NCI-H345 treated with DMSO at 0.1 percent for 48 hours (cell line): ENCODE measurements around the gene SPON2.

Experiments
- DNase-seq: peaks from one replicate; lab custom pipeline; 2025; ENCODE audit not compliant: unreplicated experiment; lab: John Stamatoyannopoulos, UW

SPON2 gene

DNA sequence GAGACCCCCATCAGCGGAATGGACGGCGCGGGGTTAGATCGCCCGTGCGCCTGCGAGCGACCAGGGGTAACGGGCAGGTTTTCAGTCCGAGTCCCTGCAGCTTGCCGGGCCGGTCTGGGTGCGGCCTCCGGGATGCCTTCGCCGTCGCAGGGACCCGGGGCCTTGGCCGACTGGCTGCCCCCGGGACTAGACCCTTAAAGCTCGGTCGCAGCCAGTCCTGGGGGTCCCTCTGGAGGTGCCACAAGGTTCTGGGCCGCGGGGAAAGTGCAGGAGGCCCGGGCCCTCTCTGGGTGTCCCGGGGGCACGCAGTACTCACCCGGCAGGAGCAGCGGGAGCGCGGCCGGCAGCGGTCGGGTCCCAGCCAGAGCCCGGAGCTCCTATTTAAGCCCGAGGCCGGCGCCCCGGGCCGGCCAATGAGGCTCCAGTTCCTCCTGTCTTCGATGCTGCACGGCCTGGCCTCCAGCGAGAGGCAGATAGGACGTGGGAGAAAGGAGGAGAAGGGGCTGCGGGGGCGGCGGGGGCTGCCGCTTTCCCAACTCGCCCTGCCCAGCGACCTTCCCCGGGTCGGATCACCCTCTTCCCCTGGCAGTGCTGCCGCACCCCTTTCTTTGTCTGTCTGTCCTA, at the start of gene SPON2:
Gene SPON2, minus strand, starts transcription at position 356 of the 624 bp plus-strand sequence.
- DNase-seq: no peak

DNA sequence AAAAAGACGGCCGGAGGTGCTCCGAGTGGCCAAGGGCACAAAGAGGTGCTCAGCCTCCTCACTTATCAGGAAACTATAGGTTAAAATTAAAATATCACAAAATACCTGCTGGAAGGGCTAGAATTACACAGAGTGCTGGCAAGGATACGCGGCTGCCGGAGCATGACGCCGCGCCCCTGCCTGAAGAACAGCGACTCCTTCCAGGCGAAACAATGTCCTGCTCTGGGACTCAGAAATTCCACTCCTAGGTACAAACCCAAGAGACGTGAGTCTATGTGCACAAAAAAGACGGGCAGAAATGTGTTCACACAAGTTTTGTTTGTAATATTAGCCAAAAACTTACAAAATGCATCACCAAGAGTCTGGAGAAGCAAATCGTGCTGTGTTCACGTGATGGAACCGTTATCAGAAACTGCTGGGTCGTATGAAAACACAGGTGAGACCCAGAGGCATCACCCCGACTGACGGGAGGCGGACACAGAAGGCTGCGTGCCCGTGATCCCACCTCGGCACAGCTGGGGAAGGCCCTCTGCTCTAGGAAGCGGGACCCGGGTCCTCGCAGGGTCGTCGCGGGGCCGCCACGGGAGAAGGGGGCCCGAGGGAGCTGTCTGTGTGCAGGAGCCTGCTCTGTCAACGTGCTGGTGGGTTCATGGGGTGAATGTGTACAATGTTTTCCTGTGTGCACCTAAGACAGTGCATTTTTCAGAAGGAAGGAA, 48.9 kb upstream of the SPON2 start:
- DNase-seq: no peak

- no peak for DNase-seq
Observed at GRCh38 chr4:1220566-1220965, 48.2 kb upstream of the SPON2 start.

DNA sequence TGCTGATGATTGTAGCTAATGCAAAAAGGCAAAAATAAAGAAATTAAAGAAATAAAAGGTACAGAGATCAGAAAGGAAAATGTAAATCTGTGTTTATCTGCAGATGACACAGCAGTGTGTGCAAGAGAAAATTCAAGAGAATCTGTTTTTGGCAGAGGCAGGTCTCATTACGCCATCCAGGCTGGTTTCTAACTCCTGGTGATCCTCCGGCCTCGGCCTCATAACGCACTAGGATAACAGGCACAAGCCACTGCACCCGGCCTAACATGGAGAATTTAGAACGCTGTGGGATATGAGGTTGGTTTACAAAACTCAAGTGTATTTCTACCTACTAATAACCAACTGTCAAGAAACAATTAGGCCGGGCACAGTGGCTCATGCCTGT, 47.2 kb upstream of the SPON2 start:
- DNase-seq: no peak

DNA sequence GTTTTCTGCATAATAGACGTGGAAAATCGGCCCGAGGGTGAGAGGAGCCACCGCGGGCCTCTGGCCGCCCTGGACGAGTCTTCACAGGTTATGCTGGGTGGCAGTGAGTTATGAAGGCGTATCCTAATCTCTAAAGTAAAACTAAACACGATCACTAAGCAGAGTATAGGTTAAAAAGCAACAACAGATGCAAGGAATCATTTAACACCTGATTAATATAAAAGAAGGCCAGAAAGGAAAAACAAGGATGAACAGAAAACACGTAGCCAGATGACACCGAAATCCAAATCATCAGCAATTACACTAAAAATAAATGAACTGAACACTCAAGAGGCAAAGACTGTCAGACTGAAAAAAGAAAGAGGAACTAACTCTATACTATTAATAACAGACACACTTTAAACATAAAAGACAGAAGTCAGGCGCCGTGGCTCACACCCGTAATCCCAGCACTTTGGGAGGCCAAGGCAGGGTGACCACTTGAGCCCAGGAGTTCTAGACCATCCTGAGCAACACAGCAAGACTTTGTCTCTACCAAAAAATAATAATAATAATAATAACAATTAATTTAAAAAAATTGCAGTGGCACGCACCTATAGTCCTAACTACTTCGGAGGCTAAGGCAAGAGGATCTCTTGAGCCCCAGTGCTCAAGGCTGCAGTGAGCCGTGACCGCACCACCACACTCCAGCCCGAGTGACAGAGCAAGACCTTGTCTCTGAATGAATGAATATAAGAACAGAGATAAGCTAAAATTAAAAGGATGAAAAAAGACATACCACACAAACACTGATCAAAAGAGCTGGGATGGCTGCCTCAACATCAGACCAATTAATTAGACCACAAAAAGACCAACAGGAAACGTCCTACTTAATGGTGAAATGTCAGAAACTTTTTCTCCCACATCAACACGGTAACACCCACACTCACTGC, 46.5 kb upstream of the SPON2 start:
- DNase-seq: no peak

DNA sequence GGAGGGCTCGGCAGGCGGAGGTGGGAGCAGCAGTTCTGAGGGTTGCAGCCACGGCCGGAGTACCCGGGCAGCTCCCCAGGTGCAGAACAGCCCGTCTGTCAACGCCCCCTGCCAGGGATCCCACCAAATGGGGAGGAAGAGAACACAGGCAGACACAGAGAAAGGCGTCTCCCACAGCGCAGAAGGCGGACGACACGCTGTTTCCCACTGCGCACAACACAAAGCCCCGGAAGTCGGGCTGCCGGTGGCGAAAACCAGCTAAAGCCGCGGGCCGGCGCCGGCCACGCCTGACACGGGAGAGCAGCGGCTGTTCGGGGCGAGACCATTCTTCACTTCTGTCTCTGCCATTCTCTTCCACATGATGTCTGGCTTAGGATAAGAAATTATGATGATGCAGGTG, 45.0 kb upstream of the SPON2 start:
- DNase-seq: no peak

DNA sequence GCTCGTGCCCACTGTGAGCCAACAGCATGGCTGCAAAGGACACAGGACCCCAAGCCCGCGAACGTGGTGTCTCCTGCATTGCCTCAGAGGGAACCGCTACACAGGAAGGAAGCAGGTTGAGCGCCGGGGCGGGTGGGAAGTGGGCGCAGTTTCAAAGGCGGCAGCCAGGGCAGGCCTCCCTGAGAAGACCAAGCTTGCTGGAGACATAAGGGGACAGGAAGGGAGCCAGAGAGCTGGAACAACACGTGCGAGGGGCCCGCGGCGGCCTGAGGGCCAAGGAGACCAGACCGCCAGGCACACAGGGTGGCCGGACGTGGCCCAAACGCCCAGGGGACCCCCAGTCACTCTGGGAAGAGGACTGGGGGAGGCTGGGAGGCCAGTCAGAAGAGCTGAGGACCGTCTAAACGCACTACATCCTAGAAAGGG, 44.5 kb upstream of the SPON2 start:
- DNase-seq: no peak

- DNase-seq: no peak
Observed at GRCh38 chr4:1216076-1216614, 43.8 kb upstream of the SPON2 start.

DNA sequence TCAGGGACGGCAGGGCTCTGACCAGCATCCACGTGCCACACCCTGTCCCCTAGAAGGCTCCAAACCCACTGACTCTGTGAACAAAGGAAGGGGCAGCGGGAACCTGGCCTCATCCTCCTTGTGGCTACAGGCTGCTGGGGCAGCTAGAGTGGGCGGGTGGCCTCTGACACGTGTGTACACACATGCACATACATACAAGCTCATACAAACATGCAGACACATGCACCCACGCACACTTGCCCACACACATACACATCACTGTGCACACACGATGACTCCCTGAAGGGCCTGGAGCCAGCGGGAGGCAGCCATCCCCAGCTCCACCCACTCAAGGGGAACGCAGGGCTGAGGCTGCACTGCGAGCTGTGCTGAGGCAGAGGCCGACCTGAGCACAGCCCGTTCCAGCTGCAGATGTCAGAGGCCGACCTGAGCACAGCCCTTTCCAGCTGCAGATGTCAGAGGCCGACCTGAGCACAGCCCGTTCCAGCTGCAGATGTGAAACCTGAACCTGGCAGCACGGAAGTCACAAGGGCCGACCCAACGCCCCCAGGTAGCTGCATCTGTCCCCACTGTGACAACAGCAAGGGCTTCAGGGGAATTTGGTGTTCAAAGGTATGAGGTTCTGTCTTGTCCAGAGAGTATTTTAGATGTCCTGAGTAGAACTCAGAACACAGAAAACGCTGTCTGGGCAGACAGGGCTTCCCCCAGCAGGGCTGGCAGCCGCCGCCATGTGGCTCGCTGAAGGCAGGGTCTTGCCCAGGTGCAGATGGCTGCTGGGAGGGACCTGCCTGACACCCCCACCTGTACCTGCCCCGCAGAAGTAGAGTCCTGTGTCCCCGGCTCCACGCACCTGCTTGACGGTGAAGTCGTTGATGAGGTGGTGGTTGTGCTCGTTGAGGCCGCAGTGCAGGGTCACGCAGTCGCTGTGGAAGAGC, 43.0 kb upstream of the SPON2 start:
- no peak for DNase-seq

DNA sequence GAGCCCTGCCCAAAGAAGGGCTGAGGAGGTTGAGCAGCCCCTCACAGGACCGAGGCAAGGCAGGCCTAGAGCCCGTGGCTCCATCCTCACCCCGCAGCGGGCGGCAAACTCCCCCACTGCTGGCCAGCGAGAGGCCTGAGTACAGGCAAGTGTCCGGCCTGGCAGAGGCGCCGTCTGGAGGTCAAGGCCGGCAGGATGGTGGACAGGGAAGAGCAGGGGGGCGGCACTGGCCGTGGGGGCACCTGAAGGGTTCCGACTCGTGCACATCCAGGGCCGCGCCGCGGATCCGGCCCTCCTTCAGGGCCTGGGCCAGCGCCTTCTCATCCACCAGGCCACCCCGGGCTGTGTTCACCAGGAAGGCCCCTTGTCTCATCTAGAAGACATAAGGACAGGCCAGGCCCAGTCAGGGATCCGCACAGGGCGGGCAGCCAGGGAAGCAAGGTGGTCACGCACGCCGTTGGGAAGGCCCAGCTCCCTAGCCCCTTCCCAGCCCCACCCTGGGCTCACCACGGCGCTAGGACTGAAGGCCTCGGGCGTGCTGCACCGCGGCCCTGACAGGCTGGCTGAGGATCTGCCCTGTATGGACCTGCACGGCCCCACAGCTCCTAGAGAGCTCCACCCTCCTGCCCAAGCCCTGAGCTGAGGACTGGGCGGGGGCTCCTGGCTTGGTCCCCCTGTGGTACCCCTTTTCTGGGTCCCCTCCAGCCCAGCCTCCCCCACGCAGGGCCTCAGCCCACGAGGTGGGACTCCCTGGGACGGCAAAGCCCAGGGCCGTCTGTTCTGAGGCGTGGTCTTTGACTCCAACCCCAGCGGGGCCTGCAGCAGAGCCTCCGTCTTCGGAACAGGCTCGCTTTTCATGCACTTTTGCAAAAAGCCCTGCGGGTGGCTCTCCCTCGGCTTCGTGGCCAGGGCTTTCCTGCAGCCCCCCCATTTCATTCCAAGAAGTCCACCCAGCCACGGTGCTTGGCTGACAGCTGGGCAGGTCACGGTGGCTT, 42.0 kb upstream of the SPON2 start:
- DNase-seq: no peak

DNA sequence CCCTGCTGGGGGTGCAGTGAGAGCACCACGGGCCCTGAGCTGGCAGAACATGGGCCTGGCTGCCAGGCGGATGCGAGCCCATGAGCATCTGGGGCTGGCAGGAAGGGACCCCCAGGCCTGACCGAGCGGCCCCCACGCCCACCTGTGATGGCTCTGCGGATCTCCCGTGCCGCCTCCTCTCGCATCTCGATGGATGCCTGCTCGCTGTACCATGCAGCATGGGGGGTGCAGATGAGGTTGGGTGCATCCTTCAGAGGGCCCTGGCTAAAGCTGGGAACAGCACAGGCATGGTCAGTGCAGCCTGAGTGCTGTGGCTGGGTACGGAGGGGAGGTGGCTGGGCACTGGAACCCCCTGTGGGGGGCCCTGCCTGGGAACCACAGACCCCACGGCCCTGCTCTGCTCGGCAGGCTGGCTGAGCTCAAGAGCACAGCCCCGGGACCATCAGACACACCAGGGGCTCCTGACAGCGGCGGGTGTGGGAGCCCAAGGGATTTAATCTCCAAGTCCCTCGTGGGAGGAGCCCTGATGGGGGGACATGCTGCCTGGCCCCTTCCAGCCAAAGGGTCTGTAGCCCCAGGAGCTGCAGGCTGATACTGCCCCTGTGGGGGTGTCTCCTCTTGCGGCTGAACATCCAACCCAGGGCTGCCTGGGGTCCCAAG, 41.1 kb upstream of the SPON2 start:
- DNase-seq: no peak

- DNase-seq: no peak
Observed at GRCh38 chr4:1212546-1213335, 40.4 kb upstream of the SPON2 start.

- no peak for DNase-seq
Observed at GRCh38 chr4:1211891-1212545, 39.6 kb upstream of the SPON2 start.

GRCh38 chr4:1211371-1211770, 39.0 kb upstream of the SPON2 start:
- DNase-seq: no peak

DNA sequence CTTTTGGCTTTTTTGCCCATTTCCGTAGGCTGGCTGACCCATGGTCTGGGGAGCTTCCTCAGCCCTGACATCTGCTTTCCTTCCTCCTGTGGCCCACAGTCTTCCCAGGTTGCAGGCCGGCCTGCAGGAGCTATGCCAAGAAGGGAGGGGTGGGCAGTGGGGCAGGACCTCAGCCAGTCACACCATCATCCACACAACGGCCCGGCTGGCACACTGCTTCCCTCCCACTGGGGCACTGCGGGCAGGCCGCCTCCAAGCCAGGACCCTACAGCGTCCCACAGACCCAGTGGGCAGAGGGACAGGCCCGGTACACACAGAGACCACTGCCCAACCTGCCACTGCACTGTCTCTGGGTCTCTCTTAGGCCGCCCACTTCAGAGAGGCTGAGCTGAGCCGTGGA, 38.6 kb upstream of the SPON2 start:
- no peak for DNase-seq

DNA sequence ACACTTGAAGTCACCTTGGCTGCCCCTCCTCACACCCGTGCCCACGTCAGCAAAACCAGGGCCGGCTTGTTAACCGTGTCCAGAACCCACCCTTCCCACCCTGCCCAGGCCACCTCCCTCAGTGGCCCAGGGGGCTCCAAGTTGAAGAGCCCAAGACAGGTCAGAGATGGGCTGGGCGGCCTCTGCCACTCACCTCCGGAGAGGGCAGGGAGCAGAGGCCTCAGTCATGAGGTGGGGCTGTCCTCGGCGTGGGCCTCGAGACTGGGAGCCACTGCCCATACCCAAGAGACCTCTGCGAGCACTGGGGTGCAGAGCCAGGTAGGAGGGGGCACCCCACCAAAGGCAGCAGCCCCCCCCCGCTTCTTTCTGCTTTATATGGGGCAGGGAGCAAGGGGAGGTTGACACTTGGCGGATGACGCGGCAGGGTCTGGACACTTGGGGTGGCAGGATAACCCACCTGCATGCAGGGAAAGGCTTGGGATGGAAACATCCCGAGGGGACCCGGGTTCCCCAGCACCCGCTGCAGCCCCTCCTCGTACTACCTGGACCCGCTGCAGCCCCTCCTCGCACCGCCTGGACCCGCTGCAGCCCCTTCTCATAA, 38.0 kb upstream of the SPON2 start:
- no peak for DNase-seq

DNA sequence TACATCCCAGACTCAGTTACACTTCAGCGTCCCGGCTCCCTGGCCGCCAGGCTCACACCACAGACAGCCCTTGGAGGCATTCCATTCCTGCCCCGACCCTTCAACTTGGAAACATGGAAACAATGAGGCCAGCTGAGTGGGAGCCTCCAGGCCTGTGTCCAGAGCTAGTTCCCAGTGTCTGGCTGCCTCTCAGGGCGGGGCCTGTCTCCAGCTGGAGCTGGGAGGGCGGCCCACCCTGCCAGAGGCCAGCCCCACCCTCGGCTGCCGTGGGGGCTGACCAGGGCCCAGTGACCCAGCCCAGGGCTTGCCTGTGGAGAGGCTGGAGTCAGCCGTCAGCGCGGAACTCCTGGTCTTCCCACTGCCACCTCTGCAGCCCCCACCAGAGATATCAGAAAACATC, 37.4 kb upstream of the SPON2 start:
- DNase-seq: no peak
